Gastroesophageal sphincter (tissue), 3 donors: ENCODE data around the gene NFATC2.
"Not testable (repeated sequence)": the region's sequence is repeated elsewhere in the genome, so short reads cannot be mapped to it uniquely, and the experiment has no call there.

Source experiments
- EP300 ChIP-seq: sonication (generic); formaldehyde crosslinking; IDR thresholded peaks from one replicate; pipeline ENCODE4 v1.6.1; 2017; ENCODE audit warnings: antibody characterized with exemption, mild to moderate bottlenecking
- POLR2A ChIP-seq, 2 donors: fragments of 450-650 bp; IDR thresholded peaks; one replicate each; pipeline ENCODE4 v1.6.1; 2017; ENCODE audit warnings: antibody characterized with exemption in 2 of 2, mild to moderate bottlenecking in 2 of 2, moderate library complexity in 1 of 2
- POLR2AphosphoS5 ChIP-seq: sonication (generic); formaldehyde crosslinking; IDR thresholded peaks from one replicate; pipeline ENCODE4 v1.6.1; 2017; ENCODE audit warnings: antibody characterized with exemption
- TF ChIP-seq, protein P1 (sequence below), 4 experiments: fragments of 200-600 bp in 2 of 4; fragments of 450-650 bp in 2 of 4; sonication (generic) in 1 of 4; IDR thresholded peaks; one replicate each; pipeline ENCODE4 v1.5.1; 2017 to 2019; ENCODE audit warnings: antibody characterized with exemption in 4 of 4, mild to moderate bottlenecking in 2 of 4, moderate library complexity in 2 of 4

DNA sequence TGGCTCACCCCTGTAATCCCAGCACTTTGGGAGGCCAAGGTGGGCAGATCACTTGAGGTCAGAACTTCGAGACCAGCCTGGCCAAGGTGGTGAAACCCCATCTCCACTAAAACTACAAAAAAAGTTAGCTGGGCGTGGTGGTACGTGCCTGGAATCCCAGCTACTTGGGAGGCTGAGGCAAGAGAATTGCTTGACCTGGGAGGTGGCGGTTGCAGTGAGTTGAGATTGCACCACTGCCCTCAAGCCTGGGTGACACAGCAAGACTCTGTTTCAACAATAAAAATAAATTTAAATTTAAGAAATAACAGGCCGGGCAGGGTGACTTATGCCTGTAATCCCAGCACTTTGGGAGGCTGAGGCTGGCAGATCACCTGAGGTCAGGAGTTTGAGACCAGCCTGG lies 80.7 kb downstream of the NFATC2 start:
- TF ChIP-seq, protein P1, sequence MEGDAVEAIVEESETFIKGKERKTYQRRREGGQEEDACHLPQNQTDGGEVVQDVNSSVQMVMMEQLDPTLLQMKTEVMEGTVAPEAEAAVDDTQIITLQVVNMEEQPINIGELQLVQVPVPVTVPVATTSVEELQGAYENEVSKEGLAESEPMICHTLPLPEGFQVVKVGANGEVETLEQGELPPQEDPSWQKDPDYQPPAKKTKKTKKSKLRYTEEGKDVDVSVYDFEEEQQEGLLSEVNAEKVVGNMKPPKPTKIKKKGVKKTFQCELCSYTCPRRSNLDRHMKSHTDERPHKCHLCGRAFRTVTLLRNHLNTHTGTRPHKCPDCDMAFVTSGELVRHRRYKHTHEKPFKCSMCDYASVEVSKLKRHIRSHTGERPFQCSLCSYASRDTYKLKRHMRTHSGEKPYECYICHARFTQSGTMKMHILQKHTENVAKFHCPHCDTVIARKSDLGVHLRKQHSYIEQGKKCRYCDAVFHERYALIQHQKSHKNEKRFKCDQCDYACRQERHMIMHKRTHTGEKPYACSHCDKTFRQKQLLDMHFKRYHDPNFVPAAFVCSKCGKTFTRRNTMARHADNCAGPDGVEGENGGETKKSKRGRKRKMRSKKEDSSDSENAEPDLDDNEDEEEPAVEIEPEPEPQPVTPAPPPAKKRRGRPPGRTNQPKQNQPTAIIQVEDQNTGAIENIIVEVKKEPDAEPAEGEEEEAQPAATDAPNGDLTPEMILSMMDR (IDR thresholded peaks at IDR 0.05): not testable (repeated sequence)
- TF ChIP-seq POLR2A (IDR thresholded peaks at IDR 0.05); POLR2AphosphoS5; EP300: not testable (repeated sequence)
